ENCODE data around the gene CFAP65. TPM values are rescaled to one million over a fixed set of nuclear protein-coding genes. Genes with fewer than 3 reads are reported as not detected.

Gene CFAP65
- total and polyA plus RNA-seq, 2 of the 13 experiments (the other 11 are each of a cell fraction or from before 2014, with no cell fraction given) = 0.05 TPM; not detected in 1

- H3K4me1 ChIP-seq (ENCODE audit: insufficient read depth, low read length) = no peaks in the 10 kb centered on the region
- H3K27ac ChIP-seq (ENCODE audit: extremely low read length, insufficient read depth, low read length) = no peak overlapping the region
- CTCF ChIA-PET (ENCODE audit: low intra/inter-chr PET ratio, low total read pairs) = no interaction called here
- no peak overlapping the region for H3K4me2 ChIP-seq (ENCODE audit: low read depth, low read length)
- no TSS peak for BruUV-seq (replicated peaks)
- intact Hi-C loops (cut with micrococcal nuclease; ENCODE audit: unreplicated experiment) = no loop called here
- POLR2A ChIA-PET = no interaction called here
- H4K20me1 ChIP-seq (ENCODE audit: insufficient read depth, low read length) = peaks cover 9% of the 10 kb centered on the region; the same call in 1 of the 2 replicates
- H3K4me3 ChIP-seq (replicated peaks in 1 of 3; ENCODE audit: insufficient read depth in 1 of 3, low read depth in 2 of 3, low read length in 3 of 3) = no peak overlapping the region
- peaks cover 40 to 90% of the 10 kb centered on the region in 2 experiments for H3K27me3 ChIP-seq (ENCODE audit: control insufficient read depth in 1 of 2, insufficient read depth in 2 of 2, low read length in 2 of 2)
- TF ChIP-seq MAFF (IDR thresholded peaks at IDR 0.05; ENCODE audit: low read depth, low read length) (no peak), ETV6 (CRISPR knock-in tag; conservative IDR thresholded peaks at IDR 0.05) (no peak), XRCC5 (optimal IDR thresholded peaks at IDR 0.05; ENCODE audit: low read length) (no peak), IKZF4 (CRISPR knock-in tag; IDR thresholded peaks at IDR 0.05; ENCODE audit: borderline replicate concordance, low read depth, not compliant biosample characterization) (no peak), JARID2 (CRISPR knock-in tag; IDR thresholded peaks at IDR 0.05; ENCODE audit: insufficient replicate concordance) (no peak), ARID2 (CRISPR knock-in tag; IDR thresholded peaks at IDR 0.05; ENCODE audit: borderline replicate concordance) (no peak), POLR2AphosphoS2 (IDR thresholded peaks at IDR 0.05; ENCODE audit: low read depth, low read length) (no peak), FIP1L1 (IDR thresholded peaks at IDR 0.05; ENCODE audit: borderline replicate concordance, insufficient read depth, low read depth, low read length) (no peak)
- H3K79me2 ChIP-seq (ENCODE audit: insufficient read depth, low read length) = no peaks in the 10 kb centered on the region
- no peak overlapping the region for H3K9ac ChIP-seq (ENCODE audit: insufficient read depth, low read depth, low read length)
- no peak overlapping the region for H2AFZ ChIP-seq (ENCODE audit: low read length)
- in situ Hi-C loops (cut with HindIII; ENCODE audit: extremely low pct_ligation_motif_present, low pct_unique_long_range_greater_than_20kb) = no loop called here
- no peaks in the 10 kb centered on the region for H3K36me3 ChIP-seq (replicated peaks in 1 of 2; ENCODE audit: control insufficient read depth in 1 of 2, insufficient read depth in 2 of 2, low read length in 2 of 2)
- 29% methylated on average over 5 of the region's 7 CpGs for WGBS (ENCODE audit: low lambda C conversion rate)
- DNase-seq (ENCODE audit: low spot score) (no peak), ATAC-seq (no peak), FAIRE-seq (no peak)
- no peaks in the 10 kb centered on the region for H3K9me3 ChIP-seq (ENCODE audit: low read length)
Observed at GRCh38 chr2:219018286-219018685, 23.0 kb downstream of the CFAP65 start.

GRCh38 chr2:219017201-219017931 lies 23.9 kb downstream of the CFAP65 start:
- no peak for ATAC-seq
- Histone ChIP-seq H3K4me1 (ENCODE audit: insufficient read depth, low read length) (no peaks in the 10 kb centered on the region), H3K27ac (ENCODE audit: extremely low read length, insufficient read depth, low read length) (no peak overlapping the region), H3K27me3 (ENCODE audit: control insufficient read depth in 1 of 2, insufficient read depth in 2 of 2, low read length in 2 of 2) (peaks cover 37 to 89% of the 10 kb centered on the region in 2 experiments), H3K9me3 (ENCODE audit: low read length) (no peaks in the 10 kb centered on the region), H4K20me1 (ENCODE audit: insufficient read depth, low read length) (peaks cover 9% of the 10 kb centered on the region; the same call in 1 of the 2 replicates), H3K4me3 (replicated peaks in 1 of 3; ENCODE audit: insufficient read depth in 1 of 3, low read depth in 2 of 3, low read length in 3 of 3) (no peak overlapping the region), H3K79me2 (ENCODE audit: insufficient read depth, low read length) (no peaks in the 10 kb centered on the region), H3K36me3 (replicated peaks in 1 of 2; ENCODE audit: control insufficient read depth in 1 of 2, insufficient read depth in 2 of 2, low read length in 2 of 2) (no peaks in the 10 kb centered on the region), H3K4me2 (ENCODE audit: low read depth, low read length) (no peak overlapping the region), H3K9ac (ENCODE audit: insufficient read depth, low read depth, low read length) (no peak overlapping the region), H2AFZ (ENCODE audit: low read length) (no peak overlapping the region)
- TF ChIP-seq ZBTB38 (CRISPR knock-in tag; IDR thresholded peaks at IDR 0.05) (no peak), SIX4 (CRISPR knock-in tag; IDR thresholded peaks at IDR 0.05) (no peak)
- POLR2A ChIA-PET = no interaction called here
- no peak for FAIRE-seq
- BruUV-seq (replicated peaks) = no TSS peak
- CTCF ChIA-PET (ENCODE audit: low intra/inter-chr PET ratio, low total read pairs) = no interaction called here
- no peak for DNase-seq (ENCODE audit: low spot score)
- in situ Hi-C loops (cut with HindIII; ENCODE audit: extremely low pct_ligation_motif_present, low pct_unique_long_range_greater_than_20kb) (no loop called here), intact Hi-C loops (cut with micrococcal nuclease; ENCODE audit: unreplicated experiment) (no loop called here)
- 36% methylated on average over 13 of the region's 14 CpGs for WGBS (ENCODE audit: low lambda C conversion rate)

Data from HepG2 (cell line).